Measurements from ENCODE around the gene PAF1.

Gene PAF1

GRCh38 chr19:39390751-39391437 lies at the start of gene PAF1, which contains the start of gene MED29:
TSS of gene PAF1 (minus strand) at chr19:39391106. CDS start at chr19:39390864, 242 bp downstream.
TSS of gene MED29 (plus strand) at chr19:39391378. CDS start at chr19:39391423, 45 bp downstream.
- peak; percentile 98 for DNase-seq

- no peak for DNase-seq
Observed at GRCh38 chr19:39438270-39438934, 47.5 kb upstream of the PAF1 start.

DNA sequence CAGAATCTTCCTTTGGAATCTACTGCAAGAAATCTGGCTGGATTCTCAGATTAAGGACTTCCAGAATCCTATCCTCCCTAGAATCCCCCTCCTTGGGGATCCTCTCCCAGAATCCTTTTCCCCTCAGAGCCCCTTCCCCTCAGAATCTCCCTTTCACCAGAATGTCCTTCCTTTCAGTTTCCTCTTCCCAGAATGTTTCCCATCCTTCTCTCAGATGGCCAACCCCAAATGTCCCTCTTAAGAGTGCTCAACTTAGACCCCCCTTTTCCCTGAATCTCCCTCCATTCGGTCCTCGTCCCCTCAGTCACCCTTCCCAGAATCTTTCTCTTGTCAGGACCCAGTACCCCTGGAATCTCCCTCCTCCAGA lies 45.4 kb upstream of the PAF1 start:
- no peak for DNase-seq

DNA sequence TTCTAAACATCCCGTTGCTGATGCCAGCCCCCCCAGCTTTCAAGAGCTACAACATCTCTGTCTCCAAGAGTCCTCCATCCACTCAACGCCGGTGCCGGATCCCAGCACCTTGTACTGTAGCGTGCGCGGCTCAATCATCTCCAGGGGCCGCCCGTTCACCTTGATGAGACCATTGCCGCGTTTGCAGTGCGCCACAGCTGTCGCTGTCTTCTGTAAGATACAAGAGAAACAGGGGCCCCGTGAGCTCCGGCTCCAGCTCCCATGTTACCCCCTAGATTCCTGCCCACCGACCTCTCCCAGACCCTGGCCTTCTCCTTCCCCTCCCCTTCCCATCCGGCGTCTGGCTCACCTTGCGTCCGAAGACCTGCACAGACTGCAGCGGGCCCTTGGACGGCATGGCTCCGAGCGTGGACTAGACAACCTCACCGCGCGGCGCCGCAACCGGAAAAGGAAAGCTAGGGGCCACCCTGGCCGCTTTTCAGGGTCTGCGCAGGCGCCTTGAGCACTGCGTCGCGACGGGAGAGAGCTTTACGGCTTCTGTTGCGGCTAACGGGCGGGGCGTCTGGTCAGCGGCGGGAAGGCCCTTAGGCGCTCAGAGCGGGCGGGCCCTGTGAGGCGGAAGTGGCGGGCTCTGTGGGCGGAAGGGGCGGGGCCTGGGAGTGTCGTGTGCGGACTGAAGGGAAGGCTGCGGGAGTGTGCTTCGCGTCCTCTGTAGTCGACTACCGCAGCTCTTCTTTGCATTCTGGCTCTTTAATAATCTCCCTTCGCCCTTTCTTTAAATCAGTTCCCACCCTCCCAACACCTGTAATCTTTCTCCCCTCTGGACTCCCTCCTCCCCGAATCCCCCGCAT lies 44.8 kb upstream of the PAF1 start, which contains the start of gene RPS16:
Gene RPS16 (minus strand): TSS at position 451 of the 851 bp plus-strand sequence. CDS start 54 bp downstream, at position 397.
- DNase-seq, result peak; percentile 99

GRCh38 chr19:39434123-39435076 lies 43.5 kb upstream of the PAF1 start:
- DNase-seq, result no peak

GRCh38 chr19:39433480-39434079 lies 42.7 kb upstream of the PAF1 start:
- no peak for DNase-seq

DNA sequence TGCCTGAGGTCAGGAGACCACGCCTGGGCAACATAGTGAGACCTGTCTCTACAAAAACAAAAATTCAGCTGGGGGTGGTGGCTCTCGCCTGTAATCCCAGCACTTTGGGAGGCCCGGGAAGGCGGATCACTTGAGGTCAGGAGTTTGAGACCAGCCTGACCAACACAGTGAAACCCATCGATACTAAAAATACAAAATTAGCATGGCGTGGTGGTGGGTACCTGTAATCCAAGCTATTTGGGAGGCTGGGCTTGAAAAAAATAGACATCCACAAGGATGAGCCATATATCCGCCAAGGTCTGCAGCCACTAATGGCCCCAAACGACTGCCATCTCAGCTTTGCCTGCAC lies 41.7 kb upstream of the PAF1 start:
- no peak for DNase-seq

- peak; percentile 83 for DNase-seq
Observed at GRCh38 chr19:39430675-39431593, 40.0 kb upstream of the PAF1 start.

DNA sequence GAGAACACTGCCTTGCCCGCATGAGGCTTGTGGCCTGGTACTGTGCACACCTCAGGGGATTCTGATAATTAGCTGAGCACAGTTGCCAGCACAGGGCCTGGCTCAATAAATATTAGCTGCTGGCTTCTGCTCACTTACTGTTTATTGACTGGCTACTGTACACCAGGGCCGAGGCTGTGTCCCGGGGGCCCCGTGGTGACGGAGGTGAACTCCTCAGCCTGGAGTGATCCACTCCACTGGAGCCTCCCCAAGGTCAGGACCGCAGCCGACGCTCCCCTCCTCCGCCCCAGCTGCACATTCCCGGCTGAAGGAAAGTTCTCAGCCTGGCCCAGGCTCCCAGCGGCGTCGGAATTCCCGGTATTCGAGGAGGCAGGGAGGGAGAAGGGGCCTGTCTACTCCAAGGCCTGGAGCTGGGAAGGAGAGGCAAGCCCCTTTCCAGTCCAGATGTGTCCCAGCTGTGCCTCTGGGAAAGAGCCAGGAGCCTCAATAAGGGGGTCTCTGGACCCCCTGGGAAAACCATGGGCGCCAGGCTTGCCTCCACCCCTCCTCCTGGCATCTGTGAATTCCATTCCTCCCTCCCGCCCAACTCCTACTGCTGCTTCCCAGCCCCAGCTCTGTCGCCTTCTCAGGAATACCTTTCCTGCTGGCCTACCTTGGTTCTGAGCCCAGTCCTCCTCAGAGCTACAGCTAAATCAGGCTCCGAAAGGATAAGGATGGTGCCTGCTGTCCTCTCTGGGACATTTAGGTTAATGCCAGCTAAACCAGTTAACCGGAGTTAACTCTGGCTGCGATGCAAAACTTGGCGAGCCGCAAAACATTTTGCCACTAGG lies 37.6 kb upstream of the PAF1 start:
- DNase-seq, result no peak

DNA sequence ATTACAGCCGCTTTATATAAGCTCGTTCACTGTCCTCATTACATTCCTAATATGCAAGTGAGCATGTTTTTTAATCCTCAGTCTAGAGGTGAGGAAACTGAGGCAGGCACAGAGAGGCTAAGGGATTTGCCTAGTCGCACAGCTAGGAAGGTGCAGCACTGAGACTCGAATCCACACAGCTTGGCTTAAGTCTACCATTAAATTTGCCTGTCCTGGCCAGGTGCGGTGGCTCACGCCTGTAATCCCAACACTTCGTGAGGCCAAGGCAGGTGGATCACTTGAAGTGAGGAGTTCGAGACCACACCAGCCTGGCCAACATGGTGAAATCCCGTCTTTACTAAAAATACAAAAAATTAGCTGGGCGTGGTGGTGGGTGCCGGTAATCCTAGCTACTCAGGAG lies 36.8 kb upstream of the PAF1 start:
- no peak for DNase-seq

GRCh38 chr19:39426170-39426569 lies 35.3 kb upstream of the PAF1 start:
- DNase-seq, result no peak

DNA sequence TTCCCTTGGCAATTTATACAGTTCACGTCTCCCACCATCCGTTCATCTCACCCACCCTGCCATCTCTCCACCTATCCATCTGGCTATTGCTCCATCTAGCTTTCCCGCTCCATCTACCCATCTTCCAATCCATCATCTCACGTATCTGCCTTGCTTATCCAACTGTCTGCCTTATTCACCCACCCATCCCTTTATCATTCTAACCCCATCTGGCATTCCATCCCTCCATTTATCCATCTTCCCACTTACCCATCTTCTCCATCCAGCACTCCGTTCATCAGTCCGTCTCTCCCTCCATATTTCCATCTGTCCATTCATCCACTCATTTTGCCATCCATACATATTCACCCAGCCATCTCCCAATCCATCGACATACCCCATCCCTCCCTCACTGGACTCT lies 34.8 kb upstream of the PAF1 start:
- DNase-seq, result no peak

DNA sequence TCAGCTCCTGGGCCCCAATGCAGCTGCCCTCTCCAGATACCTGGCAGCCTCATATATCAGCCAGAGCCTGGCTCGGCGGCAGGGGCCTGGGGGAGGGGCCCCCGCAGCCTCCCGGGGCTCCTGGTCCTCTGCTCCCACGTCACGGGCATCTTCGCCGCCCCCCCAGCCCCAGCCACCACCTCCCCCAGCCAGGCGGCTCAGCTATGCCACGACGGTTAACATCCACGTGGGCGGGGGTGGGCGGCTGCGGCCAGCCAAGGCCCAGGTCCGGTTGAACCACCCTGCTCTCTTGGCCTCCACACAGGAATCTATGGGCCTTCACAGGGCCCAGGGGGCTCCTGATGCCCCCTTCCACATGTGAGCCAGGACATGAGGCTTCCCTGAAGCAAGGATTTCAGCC lies 34.0 kb upstream of the PAF1 start:
- DNase-seq, result no peak

DNA sequence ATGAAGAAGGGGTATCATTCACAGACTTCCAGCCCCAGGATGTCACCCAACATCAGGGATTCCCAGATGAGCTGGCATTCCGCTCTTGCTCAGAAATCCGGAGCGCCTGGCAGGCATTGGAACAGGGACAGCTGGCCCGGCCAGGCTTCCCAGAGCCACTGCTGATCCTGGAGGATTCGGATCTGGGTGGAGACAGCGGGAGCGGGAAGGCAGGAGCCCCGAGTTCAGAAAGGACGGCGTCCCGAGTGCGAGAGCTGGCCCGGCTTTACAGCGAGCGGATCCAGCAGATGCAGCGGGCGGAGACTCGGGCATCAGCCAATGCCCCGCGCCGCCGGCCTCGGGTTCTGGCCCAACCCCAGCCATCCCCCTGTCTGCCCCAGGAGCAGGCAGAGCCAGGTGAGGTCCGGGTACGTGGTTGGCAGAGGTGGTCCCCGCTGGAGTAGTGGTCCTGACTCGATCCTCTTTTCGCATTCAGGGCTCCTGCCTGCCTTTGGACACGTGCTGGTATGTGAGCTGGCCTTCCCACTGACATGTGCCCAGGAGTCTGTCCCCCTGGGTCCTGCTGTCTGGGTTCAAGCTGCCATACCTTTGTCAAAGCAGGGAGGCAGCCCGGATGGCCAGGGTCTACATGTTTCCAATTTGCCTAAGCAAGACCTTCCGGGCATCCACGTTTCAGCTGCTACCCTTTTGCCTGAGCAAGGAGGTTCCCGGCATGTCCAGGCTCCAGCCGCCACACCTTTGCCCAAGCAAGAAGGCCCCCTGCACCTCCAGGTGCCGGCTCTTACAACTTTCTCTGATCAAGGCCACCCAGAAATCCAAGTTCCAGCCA lies 32.6 kb upstream of the PAF1 start:
- no peak for DNase-seq

DNA sequence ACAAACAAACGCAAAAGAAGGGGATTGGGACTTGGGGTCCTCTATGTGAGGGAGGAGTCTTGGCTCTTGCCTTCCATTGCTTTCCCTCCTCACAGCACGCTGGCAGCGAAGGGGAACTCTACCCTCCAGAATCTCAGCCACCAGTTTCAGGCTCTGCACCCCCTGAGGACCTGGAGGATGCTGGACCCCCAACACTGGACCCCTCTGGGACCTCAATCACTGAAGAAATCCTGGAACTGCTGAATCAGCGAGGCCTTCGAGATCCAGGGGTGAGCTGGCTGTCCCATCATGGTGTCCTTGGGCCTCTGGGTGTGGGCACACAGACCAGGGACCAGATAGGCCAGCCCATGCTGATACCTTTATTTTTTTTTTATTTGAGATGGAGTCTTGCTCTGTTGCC lies 31.1 kb upstream of the PAF1 start:
- DNase-seq, result no peak

DNA sequence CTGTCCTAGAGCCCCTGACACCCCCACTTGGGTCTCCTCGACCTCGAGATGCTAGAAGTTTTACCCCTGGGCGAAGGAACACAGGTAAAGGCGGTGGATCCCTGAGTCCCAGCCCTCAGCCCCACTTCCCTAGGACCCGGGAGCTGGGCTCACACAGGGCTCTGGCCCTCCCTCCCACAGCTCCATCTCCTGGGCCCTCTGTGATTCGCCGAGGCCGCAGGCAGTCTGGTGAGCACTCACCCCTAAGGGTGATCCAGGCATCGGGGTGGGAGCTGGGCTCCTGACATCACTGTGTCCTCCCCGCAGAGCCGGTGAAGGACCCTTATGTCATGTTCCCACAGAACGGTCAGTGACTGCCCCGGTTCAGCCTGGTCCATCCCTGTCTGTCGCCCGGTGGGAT lies 29.9 kb upstream of the PAF1 start:
- no peak for DNase-seq

DNA sequence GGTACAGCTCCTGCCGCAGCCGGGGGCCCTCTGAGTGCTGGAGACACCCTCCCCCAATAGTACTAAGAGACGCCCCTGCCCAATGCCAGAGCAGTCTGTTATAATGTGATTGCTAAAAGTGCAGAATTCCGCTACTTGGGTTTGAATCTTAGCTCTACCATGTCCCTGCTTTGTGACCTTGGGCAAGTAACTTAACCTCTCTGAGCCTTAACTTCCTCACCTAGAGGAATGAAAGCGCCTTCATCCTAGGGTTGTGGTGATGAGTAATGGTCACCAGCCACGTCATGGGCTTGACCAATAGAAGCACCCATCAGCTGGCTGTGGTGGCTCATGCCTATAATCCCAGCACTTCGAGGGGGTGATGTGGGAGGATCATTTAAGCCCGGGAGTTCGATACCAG lies 28.1 kb upstream of the PAF1 start:
- no peak for DNase-seq

DNA sequence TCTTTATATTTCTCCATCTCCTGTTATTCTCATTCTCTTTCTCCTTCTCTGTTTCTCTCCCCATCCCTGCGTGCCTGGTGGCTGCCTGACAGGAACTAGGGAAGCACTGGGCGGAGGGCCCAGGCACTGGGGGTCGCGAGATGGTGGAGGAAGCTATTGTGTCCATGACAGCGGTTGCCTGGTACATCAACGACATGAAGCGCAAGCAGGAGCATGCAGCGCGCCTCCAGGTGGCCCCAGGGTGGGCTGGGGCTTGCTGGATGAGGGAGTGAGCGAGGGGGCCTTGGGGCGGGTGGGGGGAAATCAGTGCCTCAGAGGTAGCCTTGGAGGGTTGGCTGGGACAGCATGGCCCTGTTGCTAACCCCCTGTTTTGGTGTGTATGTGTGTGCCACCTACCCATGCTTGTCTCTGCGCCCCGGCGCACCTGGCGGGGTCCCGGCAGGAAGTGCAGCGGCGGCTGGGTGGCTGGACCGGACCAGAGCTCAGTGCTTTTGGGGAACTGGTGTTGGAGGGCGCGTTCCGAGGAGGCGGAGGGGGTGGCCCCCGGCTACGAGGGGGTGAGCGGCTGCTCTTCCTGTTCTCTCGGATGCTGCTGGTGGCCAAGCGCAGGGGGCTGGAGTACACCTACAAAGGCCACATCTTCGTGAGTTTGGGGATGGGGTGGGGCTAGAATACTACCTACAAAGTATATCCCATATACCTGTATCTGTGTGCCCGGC lies 26.7 kb upstream of the PAF1 start:
- DNase-seq, result no peak
